Measurements from ENCODE around the gene CPSF2. TPM values are rescaled to one million over a fixed set of nuclear protein-coding genes. Genes with fewer than 3 reads are reported as not detected.

CPSF2 gene
- total RNA-seq, 1 donor from 2014 or later: 85.3 TPM

Other genes starting within 250 kb of the CPSF2 start
- gene FBLN5, start 174.3 kb upstream of the CPSF2 start, total RNA-seq: 2.0 and 2.6 TPM in 2 replicates
- 44.2 and 44.7 TPM in 2 replicates for gene TRIP11, start 81.9 kb upstream of the CPSF2 start, total RNA-seq
- 23.4 and 24.0 TPM in 2 replicates for gene ATXN3, start 15.4 kb upstream of the CPSF2 start, total RNA-seq
- gene NDUFB1, start 263 bp upstream of the CPSF2 start, total RNA-seq: 108 and 116 TPM in 2 replicates
- gene SLC24A4, start 201.2 kb downstream of the CPSF2 start, total RNA-seq: not detected in 2 replicates

Measured in T-helper 2 cell treated with Interferon-gamma antibody and Interleukin-4, amounts not matched to agents 100 ng/mL and 5 ng/mL, for 36 hours (primary cell).